Testis (tissue), 2 donors: ENCODE measurements around the gene RNF187.

Experiments used
- CTCF ChIP-seq, 3 experiments: fragments of 450-650 bp in 2 of 3; fragments of 200-600 bp in 1 of 3; sonication (generic) in 1 of 3; IDR thresholded peaks; one replicate each; pipeline ENCODE4 v1.5.1; 2016 to 2019; ENCODE audit warnings: antibody characterized with exemption in 3 of 3, mild to moderate bottlenecking in 2 of 3, moderate library complexity in 1 of 3
- POLR2A ChIP-seq: fragments of 450-650 bp; IDR thresholded peaks from one replicate; pipeline ENCODE4 v1.6.1; 2017; ENCODE audit warnings: antibody characterized with exemption, mild to moderate bottlenecking, moderate library complexity

- TF ChIP-seq CTCF (IDR thresholded peaks at IDR 0.05) (no peak), POLR2A (no peak)
Observed at GRCh38 chr1:228530086-228530758, 43.0 kb downstream of the RNF187 start.
